K562 (cell line): Measurements from ENCODE around the gene CDK1. TPM values are rescaled to one million over a fixed set of nuclear protein-coding genes. Genes with fewer than 3 reads are reported as not detected.

Experiments used
- FOS ChIP-seq: IDR thresholded peaks from 3 replicates; pipeline ENCODE4 v1.6.1; 2011; ENCODE audit not compliant: insufficient read length; ENCODE audit errors: extremely low read depth
- FOXA3 ChIP-seq, 2 experiments: fragments of 450-650 bp in 1 of 2; sonication (generic) in 1 of 2; formaldehyde crosslinking; IDR thresholded peaks in 1 of 2; conservative IDR thresholded peaks in 1 of 2; 2 replicates each; pipeline versions ENCODE4 v1.4.0 to v1.8.0; 2020 to 2022; ENCODE audit warnings: mild to moderate bottlenecking in 2 of 2, missing genetic modification reagents in 1 of 2
- PCBP2 ChIP-seq: fragments of 200-400 bp; formaldehyde crosslinking; IDR thresholded peaks from 2 replicates; pipeline ENCODE4 v1.6.1; 2018; ENCODE audit warnings: low read length, low read depth, mild to moderate bottlenecking, moderate library complexity; ENCODE audit not compliant: poor library complexity, severe bottlenecking
- SRSF9 ChIP-seq: fragments of 200-400 bp; formaldehyde crosslinking; IDR thresholded peaks from 2 replicates; pipeline ENCODE4 v1.6.1; 2017; ENCODE audit warnings: low read depth, low read length, borderline replicate concordance
- TCF7L2 ChIP-seq: fragments of 150-350 bp; IDR thresholded peaks from 2 replicates; pipeline ENCODE4 v1.6.1; 2016; ENCODE audit warnings: low read depth, mild to moderate bottlenecking, low read length, moderate library complexity
- polyA plus RNA-seq, 8 experiments: library from polyadenylated mRNA; depleted of rRNA in 4 of 8; stranded (reverse) in 5 of 8; unstranded in 3 of 8; fragments of >200 nt; fragmentation: Nextera tagmentation in 2 of 8; fragmentation: Illumina TruSeq in 1 of 8; extraction: Ambion mirVana in 2 of 8; extraction: Trizol in 1 of 8; gene quantifications; 2 replicates each; pipeline versions ENCODE4 v1.2.1 to v1.2.3, GENCODE V29; 2011 to 2014; ENCODE audit warnings: inconsistent platforms in 1 of 8, missing spikeins in 1 of 8
- total RNA-seq, 7 experiments: library from RNA; depleted of rRNA in 6 of 7; stranded (reverse); fragments of >200 nt in 6 of 7; fragmentation: Illumina TruSeq in 2 of 7; extraction: Trizol in 2 of 7; gene quantifications; 2 replicates each; pipeline versions ENCODE4 v1.2.1 to v1.2.3, GENCODE V29; 2011 to 2021; ENCODE audit warnings: low replicate concordance in 1 of 7
- TF ChIP-seq, protein P1 (sequence below): fragments of 450-650 bp; IDR thresholded peaks from 2 replicates; pipeline ENCODE4 v1.6.1; 2016; ENCODE audit warnings: mild to moderate bottlenecking, moderate library complexity
- TF ChIP-seq, protein P2 (sequence below): fragments of 250-450 bp; sonication (Bioruptor Pico); IDR thresholded peaks from 2 replicates; pipeline ENCODE4 v1.4.0; 2020

The CDK1 gene
- total and polyA plus RNA-seq, 9 of the 15 experiments (the other 6 are each of a cell fraction or from before 2014, with no cell fraction given), result 156 to 685 (median 236) TPM

DNA sequence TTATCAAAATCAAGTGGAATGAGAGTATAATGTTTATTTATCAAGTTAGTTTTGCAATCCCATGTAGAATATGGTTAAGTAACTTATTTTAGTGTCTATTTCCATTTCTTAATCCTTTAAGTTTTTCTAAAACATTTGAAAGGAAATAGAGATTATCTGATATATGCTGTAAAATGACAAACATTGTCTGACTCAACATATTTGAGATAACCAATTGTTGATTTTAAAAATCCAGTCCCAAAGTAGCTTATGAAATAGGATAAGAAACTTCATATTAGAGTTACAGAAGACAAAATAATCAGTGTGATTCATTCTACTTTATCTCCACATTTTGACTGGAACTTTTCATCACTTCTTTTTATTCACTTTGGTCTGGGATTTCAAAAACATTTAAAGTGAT lies 38.7 kb upstream of the CDK1 start (continued):
- TF ChIP-seq, protein P1, sequence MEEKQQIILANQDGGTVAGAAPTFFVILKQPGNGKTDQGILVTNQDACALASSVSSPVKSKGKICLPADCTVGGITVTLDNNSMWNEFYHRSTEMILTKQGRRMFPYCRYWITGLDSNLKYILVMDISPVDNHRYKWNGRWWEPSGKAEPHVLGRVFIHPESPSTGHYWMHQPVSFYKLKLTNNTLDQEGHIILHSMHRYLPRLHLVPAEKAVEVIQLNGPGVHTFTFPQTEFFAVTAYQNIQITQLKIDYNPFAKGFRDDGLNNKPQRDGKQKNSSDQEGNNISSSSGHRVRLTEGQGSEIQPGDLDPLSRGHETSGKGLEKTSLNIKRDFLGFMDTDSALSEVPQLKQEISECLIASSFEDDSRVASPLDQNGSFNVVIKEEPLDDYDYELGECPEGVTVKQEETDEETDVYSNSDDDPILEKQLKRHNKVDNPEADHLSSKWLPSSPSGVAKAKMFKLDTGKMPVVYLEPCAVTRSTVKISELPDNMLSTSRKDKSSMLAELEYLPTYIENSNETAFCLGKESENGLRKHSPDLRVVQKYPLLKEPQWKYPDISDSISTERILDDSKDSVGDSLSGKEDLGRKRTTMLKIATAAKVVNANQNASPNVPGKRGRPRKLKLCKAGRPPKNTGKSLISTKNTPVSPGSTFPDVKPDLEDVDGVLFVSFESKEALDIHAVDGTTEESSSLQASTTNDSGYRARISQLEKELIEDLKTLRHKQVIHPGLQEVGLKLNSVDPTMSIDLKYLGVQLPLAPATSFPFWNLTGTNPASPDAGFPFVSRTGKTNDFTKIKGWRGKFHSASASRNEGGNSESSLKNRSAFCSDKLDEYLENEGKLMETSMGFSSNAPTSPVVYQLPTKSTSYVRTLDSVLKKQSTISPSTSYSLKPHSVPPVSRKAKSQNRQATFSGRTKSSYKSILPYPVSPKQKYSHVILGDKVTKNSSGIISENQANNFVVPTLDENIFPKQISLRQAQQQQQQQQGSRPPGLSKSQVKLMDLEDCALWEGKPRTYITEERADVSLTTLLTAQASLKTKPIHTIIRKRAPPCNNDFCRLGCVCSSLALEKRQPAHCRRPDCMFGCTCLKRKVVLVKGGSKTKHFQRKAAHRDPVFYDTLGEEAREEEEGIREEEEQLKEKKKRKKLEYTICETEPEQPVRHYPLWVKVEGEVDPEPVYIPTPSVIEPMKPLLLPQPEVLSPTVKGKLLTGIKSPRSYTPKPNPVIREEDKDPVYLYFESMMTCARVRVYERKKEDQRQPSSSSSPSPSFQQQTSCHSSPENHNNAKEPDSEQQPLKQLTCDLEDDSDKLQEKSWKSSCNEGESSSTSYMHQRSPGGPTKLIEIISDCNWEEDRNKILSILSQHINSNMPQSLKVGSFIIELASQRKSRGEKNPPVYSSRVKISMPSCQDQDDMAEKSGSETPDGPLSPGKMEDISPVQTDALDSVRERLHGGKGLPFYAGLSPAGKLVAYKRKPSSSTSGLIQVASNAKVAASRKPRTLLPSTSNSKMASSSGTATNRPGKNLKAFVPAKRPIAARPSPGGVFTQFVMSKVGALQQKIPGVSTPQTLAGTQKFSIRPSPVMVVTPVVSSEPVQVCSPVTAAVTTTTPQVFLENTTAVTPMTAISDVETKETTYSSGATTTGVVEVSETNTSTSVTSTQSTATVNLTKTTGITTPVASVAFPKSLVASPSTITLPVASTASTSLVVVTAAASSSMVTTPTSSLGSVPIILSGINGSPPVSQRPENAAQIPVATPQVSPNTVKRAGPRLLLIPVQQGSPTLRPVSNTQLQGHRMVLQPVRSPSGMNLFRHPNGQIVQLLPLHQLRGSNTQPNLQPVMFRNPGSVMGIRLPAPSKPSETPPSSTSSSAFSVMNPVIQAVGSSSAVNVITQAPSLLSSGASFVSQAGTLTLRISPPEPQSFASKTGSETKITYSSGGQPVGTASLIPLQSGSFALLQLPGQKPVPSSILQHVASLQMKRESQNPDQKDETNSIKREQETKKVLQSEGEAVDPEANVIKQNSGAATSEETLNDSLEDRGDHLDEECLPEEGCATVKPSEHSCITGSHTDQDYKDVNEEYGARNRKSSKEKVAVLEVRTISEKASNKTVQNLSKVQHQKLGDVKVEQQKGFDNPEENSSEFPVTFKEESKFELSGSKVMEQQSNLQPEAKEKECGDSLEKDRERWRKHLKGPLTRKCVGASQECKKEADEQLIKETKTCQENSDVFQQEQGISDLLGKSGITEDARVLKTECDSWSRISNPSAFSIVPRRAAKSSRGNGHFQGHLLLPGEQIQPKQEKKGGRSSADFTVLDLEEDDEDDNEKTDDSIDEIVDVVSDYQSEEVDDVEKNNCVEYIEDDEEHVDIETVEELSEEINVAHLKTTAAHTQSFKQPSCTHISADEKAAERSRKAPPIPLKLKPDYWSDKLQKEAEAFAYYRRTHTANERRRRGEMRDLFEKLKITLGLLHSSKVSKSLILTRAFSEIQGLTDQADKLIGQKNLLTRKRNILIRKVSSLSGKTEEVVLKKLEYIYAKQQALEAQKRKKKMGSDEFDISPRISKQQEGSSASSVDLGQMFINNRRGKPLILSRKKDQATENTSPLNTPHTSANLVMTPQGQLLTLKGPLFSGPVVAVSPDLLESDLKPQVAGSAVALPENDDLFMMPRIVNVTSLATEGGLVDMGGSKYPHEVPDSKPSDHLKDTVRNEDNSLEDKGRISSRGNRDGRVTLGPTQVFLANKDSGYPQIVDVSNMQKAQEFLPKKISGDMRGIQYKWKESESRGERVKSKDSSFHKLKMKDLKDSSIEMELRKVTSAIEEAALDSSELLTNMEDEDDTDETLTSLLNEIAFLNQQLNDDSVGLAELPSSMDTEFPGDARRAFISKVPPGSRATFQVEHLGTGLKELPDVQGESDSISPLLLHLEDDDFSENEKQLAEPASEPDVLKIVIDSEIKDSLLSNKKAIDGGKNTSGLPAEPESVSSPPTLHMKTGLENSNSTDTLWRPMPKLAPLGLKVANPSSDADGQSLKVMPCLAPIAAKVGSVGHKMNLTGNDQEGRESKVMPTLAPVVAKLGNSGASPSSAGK, result no peak
- TF ChIP-seq, protein P2, sequence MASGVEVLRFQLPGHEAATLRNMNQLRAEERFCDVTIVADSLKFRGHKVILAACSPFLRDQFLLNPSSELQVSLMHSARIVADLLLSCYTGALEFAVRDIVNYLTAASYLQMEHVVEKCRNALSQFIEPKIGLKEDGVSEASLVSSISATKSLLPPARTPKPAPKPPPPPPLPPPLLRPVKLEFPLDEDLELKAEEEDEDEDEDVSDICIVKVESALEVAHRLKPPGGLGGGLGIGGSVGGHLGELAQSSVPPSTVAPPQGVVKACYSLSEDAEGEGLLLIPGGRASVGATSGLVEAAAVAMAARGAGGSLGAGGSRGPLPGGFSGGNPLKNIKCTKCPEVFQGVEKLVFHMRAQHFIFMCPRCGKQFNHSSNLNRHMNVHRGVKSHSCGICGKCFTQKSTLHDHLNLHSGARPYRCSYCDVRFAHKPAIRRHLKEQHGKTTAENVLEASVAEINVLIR (CRISPR knock-in tag), result no peak
- TF ChIP-seq FOS, result no peak
- no peak for TF ChIP-seq PCBP2
- no peak for TF ChIP-seq TCF7L2
- TF ChIP-seq FOXA3 (CRISPR knock-in tag; conservative IDR thresholded peaks at IDR 0.05 in 1 of 2, IDR thresholded peaks at IDR 0.05 in 1 of 2), result no peak
- no peak for TF ChIP-seq SRSF9
